Mesothelial cell of epicardium (in vitro differentiated cells): Measurements from ENCODE around the gene MTCL1. TPM values are rescaled to one million over a fixed set of nuclear protein-coding genes. Genes with fewer than 3 reads are reported as not detected.
A peak's percentile ranks its signal among the peaks of the same experiment; 100 is the strongest.

Experiments
- DNase-seq, 2 experiments: peaks; one replicate each; pipeline ENCODE4 v3.0.0; 2021; ENCODE audit warnings: low spot score in 2 of 2; ENCODE audit not compliant: unreplicated experiment in 2 of 2
- H3K27ac Mint-ChIP-seq: 2 replicates; pipeline ENCODE4 v1.8.0; 2021; ENCODE audit warnings: mixed read lengths
- H3K27me3 Mint-ChIP-seq: 2 replicates; pipeline ENCODE4 v1.8.0; 2021; ENCODE audit warnings: low read depth, mixed read lengths
- H3K36me3 Mint-ChIP-seq: 2 replicates; pipeline ENCODE4 v1.8.0; 2021; ENCODE audit warnings: mixed read lengths
- H3K4me1 Mint-ChIP-seq: 2 replicates; pipeline ENCODE4 v1.8.0; 2021; ENCODE audit warnings: mixed read lengths
- H3K4me3 Mint-ChIP-seq: 2 replicates; pipeline ENCODE4 v1.8.0; 2021; ENCODE audit warnings: mild to moderate bottlenecking, moderate library complexity, mixed read lengths
- H3K9me3 Mint-ChIP-seq: 2 replicates; pipeline ENCODE4 v1.8.0; 2021; ENCODE audit warnings: mixed read lengths
- total RNA-seq: library from RNA; stranded (reverse); gene quantifications from 3 replicates; pipeline ENCODE4 v1.2.1, GENCODE V29; 2021
- TF ChIP-seq, protein P1 (sequence below): fragments of 200-600 bp; sonication (generic); IDR thresholded peaks from one replicate; pipeline ENCODE4 v1.5.0; 2021; ENCODE audit warnings: antibody characterized with exemption; ENCODE audit not compliant: unreplicated experiment

The MTCL1 gene
- total RNA-seq, 1 donor from 2014 or later, result 24.7 TPM

DNA sequence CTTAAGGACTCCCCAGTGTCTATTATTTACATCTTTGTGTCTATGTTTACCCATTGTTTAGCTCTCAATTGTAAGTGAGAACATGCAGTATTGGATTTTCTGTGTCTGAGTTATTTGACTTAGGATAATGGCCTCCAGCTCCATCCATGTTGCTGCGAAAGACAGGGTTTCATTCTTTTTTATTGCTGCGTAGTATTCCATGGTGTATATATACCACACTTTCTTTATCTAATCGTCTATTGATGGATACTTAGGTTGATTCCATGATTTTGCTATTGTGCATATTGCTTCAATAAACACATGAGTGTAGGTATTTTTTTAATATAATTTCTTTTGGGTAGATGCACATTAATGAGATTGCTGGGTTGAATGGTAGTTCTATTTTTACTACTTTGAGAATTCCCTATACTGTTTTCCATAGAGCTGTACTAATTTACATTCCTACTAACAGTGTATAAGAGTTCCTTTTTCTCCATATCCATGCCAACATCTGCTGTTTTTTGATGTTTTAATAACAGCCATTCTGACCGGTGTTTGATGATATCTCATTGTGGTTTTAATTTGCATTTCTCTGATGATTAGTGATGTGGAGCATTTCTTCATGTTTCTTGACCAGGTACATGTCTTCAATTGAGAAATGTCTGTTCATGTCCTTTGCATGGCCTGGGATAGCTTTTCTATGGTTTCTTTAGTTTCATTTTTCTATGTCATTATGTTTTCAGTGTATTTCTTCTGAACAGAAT is 21.8 kb downstream of the MTCL1 start:
- H3K27ac Mint-ChIP-seq, result no peak overlapping the region
- H3K27me3 Mint-ChIP-seq, result no peaks in the 10 kb centered on the region
- no peak for DNase-seq
- no peak overlapping the region for H3K4me3 Mint-ChIP-seq
- peaks cover 14% of the 10 kb centered on the region for H3K36me3 Mint-ChIP-seq
- peaks cover 11% of the 10 kb centered on the region for H3K4me1 Mint-ChIP-seq
- TF ChIP-seq, protein P1, sequence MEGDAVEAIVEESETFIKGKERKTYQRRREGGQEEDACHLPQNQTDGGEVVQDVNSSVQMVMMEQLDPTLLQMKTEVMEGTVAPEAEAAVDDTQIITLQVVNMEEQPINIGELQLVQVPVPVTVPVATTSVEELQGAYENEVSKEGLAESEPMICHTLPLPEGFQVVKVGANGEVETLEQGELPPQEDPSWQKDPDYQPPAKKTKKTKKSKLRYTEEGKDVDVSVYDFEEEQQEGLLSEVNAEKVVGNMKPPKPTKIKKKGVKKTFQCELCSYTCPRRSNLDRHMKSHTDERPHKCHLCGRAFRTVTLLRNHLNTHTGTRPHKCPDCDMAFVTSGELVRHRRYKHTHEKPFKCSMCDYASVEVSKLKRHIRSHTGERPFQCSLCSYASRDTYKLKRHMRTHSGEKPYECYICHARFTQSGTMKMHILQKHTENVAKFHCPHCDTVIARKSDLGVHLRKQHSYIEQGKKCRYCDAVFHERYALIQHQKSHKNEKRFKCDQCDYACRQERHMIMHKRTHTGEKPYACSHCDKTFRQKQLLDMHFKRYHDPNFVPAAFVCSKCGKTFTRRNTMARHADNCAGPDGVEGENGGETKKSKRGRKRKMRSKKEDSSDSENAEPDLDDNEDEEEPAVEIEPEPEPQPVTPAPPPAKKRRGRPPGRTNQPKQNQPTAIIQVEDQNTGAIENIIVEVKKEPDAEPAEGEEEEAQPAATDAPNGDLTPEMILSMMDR, result no peak
- peaks cover 11% of the 10 kb centered on the region for H3K9me3 Mint-ChIP-seq

DNA sequence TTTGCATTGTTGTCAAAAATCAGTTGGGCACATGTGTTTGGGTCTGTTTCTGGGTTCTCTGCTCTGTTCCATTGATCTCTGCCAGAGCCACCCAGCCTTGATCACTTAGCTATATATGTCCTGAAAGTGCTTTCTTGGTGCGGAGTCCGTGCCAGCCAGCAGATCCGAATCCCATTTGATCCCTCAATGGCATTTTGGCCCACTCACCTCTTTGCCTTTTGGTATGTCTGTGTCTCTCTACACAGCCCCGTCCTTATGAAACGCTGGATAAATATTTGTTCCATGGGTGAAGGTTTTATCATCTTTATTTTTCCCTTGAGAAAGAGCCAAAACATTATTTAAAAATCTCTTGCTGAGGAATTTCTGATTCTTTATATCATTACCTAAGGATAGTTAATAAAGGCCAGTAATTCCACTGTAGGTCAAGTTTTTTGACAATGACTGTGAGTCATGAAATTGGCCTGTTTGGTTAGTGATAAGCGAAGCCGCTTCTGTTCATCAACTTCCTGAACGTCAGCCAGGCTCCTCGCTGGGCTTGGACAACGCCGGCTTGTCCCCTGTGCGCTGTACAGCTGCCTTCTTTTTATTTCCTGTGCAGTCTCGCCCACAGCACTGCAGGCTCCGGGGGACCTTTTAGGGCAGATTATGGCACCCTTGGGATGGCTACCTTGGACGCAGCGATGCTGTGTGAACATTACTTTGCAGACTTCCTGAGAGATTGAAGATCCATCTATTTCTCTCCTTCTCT is 24.9 kb downstream of the MTCL1 start:
- H3K9me3 Mint-ChIP-seq, result peaks cover 6% of the 10 kb centered on the region
- no peaks in the 10 kb centered on the region for H3K27me3 Mint-ChIP-seq
- TF ChIP-seq, protein P1, result no peak
- peaks cover 8% of the 10 kb centered on the region for H3K4me1 Mint-ChIP-seq
- peaks cover 8% of the 10 kb centered on the region for H3K36me3 Mint-ChIP-seq
- no peak for DNase-seq
- H3K27ac Mint-ChIP-seq, result peak overlapping the region; percentile 33
- H3K4me3 Mint-ChIP-seq, result no peak overlapping the region

DNA sequence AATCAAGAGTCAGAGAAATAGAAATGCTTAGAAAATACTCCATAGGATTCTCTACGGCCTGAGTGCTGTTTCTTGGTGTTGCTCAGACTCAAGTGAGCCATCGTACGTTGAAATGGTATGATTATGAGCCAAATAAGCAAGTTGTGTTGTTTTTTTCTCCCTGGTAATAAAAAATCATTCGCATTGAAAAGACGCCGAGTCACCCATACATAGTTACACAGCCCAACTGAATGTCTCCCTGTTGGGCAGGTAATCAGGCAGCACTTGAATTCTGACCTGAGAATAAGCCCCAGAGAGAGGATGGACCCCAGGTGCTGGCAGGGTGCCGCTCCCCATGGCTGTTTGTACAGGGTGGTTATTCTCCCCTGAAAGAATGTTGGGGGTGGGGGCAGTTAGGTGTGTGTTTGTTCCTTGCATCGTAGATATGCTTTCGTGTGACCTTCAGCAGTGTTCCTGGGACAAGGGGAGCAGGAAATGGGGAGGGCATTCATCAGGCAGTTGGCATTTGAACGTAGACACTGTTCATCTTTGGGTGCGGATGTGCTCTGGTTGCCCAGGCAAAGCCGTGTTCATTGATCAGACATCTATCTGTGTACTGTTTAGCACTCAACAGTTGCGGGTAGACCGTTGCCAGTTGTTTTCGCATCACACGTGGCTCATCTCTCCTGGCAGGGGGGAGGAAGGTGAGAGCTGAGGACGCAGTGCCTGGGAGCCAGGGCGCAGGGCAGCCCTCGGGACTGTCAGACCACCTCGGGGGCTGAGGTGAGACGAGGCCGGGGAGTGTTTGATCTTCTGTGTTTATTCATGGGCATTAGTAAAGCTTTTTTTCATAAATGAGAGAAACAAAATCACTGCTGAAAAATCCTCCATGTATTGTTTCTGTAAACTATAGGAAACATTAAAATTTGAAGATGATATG is 27.3 kb downstream of the MTCL1 start:
- no peak for DNase-seq
- H3K27ac Mint-ChIP-seq, result no peak overlapping the region
- no peaks in the 10 kb centered on the region for H3K27me3 Mint-ChIP-seq
- peaks cover 8% of the 10 kb centered on the region for H3K4me1 Mint-ChIP-seq
- no peak overlapping the region for H3K4me3 Mint-ChIP-seq
- H3K9me3 Mint-ChIP-seq, result no peaks in the 10 kb centered on the region
- H3K36me3 Mint-ChIP-seq, result peaks cover 5% of the 10 kb centered on the region
- TF ChIP-seq, protein P1, result no peak

DNA sequence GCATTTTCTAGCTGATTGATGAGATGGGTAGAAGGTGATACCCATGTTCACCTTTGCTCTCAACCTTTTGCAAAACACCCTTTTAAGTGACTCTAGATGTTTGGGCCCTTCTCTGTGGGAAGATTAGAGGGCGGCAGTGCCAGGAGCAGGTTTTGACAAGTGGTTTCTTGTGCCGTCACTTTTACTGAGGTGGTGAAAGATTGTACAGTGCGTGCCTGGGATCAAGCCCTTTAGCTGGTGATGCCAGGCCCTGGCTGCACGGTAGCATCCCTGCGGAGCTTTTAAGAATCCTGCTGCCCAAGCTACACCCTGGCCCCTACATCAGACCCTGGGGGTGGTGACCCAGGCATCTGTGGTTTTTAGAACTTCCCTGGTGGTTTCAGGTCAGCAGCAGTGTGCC is 29.1 kb downstream of the MTCL1 start:
- TF ChIP-seq, protein P1, result no peak
- no peaks in the 10 kb centered on the region for H3K27me3 Mint-ChIP-seq
- H3K4me3 Mint-ChIP-seq, result no peak overlapping the region
- no peak overlapping the region for H3K27ac Mint-ChIP-seq
- DNase-seq, result no peak
- peaks cover 5% of the 10 kb centered on the region for H3K36me3 Mint-ChIP-seq
- H3K9me3 Mint-ChIP-seq, result no peaks in the 10 kb centered on the region
- peaks cover 8% of the 10 kb centered on the region for H3K4me1 Mint-ChIP-seq

DNA sequence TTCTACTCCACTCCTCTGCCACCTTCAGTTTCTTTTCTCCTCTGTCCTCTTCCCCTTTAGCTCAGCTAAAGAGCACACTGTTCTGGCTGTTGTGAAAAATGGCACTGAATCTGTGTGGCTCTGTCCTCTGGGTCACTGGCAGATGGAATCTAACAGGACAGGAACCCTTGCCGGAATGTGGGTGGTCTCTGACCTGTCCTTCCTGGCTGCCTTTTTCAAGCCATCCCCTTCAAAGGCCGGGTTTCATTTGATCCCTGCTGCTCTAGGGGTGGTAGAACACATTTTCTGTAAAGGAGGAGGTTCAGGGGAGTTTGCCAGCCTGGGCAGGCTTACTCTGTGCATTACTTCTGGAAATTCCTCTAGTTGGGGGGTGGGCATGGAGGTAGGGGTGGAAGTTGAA is 29.9 kb downstream of the MTCL1 start:
- H3K27me3 Mint-ChIP-seq, result no peaks in the 10 kb centered on the region
- H3K27ac Mint-ChIP-seq, result no peak overlapping the region
- H3K4me1 Mint-ChIP-seq, result peaks cover 4% of the 10 kb centered on the region
- H3K4me3 Mint-ChIP-seq, result no peak overlapping the region
- H3K9me3 Mint-ChIP-seq, result no peaks in the 10 kb centered on the region
- no peak for DNase-seq
- peaks cover 5% of the 10 kb centered on the region for H3K36me3 Mint-ChIP-seq
- TF ChIP-seq, protein P1, result no peak
